ACC112 (cell line): ENCODE data around the gene DIAPH1.

Experiments used
- H2AFZ ChIP-seq: fragments of 200-600 bp; sonication (generic); one replicate; pipeline ENCODE4 v1.6.0; 2017; ENCODE audit warnings: antibody characterized with exemption, low read length; ENCODE audit not compliant: unreplicated experiment
- H3K27ac ChIP-seq: fragments of 200-600 bp; sonication (generic); 2 replicates; pipeline ENCODE4 v1.5.1; 2014; ENCODE audit warnings: low read depth, mild to moderate bottlenecking, antibody characterized with exemption, low read length, moderate library complexity
- H3K27me3 ChIP-seq: fragments of 200-600 bp; sonication (generic); 2 replicates; pipeline ENCODE4 v1.6.1; 2014; ENCODE audit warnings: mild to moderate bottlenecking, antibody characterized with exemption, low read length, moderate library complexity, mixed read lengths; ENCODE audit not compliant: insufficient read depth
- H3K36me3 ChIP-seq: fragments of 200-600 bp; sonication (generic); 2 replicates; pipeline ENCODE4 v1.6.1; 2016; ENCODE audit warnings: mild to moderate bottlenecking, antibody characterized with exemption, low read length, moderate library complexity, mixed read lengths; ENCODE audit not compliant: insufficient read depth
- H3K4me1 ChIP-seq: fragments of 200-600 bp; sonication (generic); one replicate; pipeline ENCODE4 v1.6.1; 2016; ENCODE audit warnings: low read length, mixed read lengths; ENCODE audit not compliant: insufficient read depth, unreplicated experiment, control insufficient read depth
- H3K4me3 ChIP-seq: fragments of 200-600 bp; sonication (generic); 2 replicates; pipeline ENCODE4 v1.5.1; 2014; ENCODE audit warnings: mild to moderate bottlenecking, low read depth, low read length
- H3K79me2 ChIP-seq: fragments of 200-600 bp; sonication (generic); one replicate; pipeline ENCODE4 v1.6.0; 2016; ENCODE audit warnings: low read length; ENCODE audit not compliant: control insufficient read depth, unreplicated experiment, insufficient read depth

DIAPH1 gene

DNA sequence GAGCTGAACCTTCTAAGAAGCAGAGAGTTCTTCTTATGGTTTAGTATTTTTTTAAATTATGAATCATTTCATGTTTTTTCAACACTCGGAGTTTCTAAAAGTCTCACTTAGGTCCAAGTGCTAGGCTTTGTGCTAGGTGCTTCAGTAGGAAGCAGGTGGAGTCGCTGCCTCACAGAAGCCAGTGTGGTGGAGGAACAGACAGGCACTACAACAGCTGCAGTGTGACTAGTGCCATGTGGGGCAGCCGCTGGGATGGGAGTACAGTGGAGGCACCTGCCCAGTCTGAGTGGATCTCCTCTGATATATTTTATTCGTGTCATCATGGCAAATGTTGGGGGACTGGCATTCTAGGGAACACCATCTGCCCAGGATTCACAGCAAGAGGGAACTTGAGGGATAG lies 114.6 kb downstream of the DIAPH1 start:
- Histone ChIP-seq H2AFZ (no peak overlapping the region), H3K79me2 (no peaks in the 10 kb centered on the region), H3K4me3 (no peak overlapping the region), H3K27ac (no peak overlapping the region), H3K36me3 (no peaks in the 10 kb centered on the region), H3K27me3 (no peaks in the 10 kb centered on the region), H3K4me1 (peaks cover 19% of the 10 kb centered on the region)

- Histone ChIP-seq H3K27ac (no peak overlapping the region), H3K79me2 (no peaks in the 10 kb centered on the region), H3K4me3 (no peak overlapping the region), H2AFZ (no peak overlapping the region), H3K4me1 (peaks cover 18% of the 10 kb centered on the region), H3K27me3 (no peaks in the 10 kb centered on the region), H3K36me3 (no peaks in the 10 kb centered on the region)
Measured at GRCh38 chr5:141503681-141504080, 115.1 kb downstream of the DIAPH1 start.

DNA sequence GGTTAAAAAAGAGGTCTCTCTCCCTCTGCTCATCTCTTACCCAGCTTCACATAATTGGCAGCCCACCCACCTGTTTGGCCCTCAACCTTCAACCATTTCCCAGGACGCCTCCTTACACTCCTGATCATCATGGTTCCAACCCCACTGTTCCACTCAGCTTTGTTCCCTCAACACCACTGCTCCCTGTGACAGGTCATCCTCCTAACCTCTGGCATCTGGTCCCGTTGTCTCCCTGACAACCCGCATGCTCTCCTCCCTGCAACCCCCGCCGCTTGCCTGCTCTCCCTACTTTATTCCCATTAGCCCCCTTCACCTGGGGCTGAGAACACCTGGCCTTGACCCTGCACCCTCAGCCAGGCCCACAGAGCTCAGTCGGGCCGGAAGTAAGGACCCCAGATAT lies 117.0 kb downstream of the DIAPH1 start:
- Histone ChIP-seq H3K79me2 (no peaks in the 10 kb centered on the region), H3K27me3 (no peaks in the 10 kb centered on the region), H3K27ac (no peak overlapping the region), H2AFZ (no peak overlapping the region), H3K4me3 (no peak overlapping the region), H3K4me1 (no peaks in the 10 kb centered on the region), H3K36me3 (no peaks in the 10 kb centered on the region)

DNA sequence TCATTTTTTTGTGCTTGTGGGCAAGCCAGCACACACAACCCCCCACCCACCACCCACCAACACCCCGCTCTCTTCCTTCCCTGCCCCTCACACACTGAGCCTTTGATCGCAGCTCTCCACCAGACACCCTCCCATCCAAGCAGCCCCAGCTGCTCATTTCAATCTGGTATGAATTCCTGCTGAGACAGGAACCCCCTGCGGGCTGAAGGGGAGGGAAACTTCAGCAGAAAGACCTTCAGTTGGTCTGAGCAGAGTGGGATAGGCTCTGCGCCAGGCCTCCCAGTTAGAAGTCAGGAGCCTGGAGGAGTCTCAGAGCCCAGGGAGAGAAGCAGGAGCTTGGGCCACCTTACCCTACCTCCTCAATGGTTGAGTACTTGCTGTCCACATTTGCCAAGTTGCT lies 122.8 kb downstream of the DIAPH1 start:
- no peaks in the 10 kb centered on the region for H3K36me3 ChIP-seq
- H3K4me3 ChIP-seq = no peak overlapping the region
- H3K27ac ChIP-seq = no peak overlapping the region

GRCh38 chr5:141495453-141495811 lies 123.4 kb downstream of the DIAPH1 start:
- Histone ChIP-seq H3K27ac (no peak overlapping the region), H3K79me2 (no peaks in the 10 kb centered on the region)

More for the DNA sequence above, 122.8 kb downstream of the DIAPH1 start:
- Histone ChIP-seq H3K27me3 (no peaks in the 10 kb centered on the region), H2AFZ (no peak overlapping the region), H3K79me2 (no peaks in the 10 kb centered on the region), H3K4me1 (no peaks in the 10 kb centered on the region)

GRCh38 chr5:141494761-141495452 lies 123.9 kb downstream of the DIAPH1 start:
- no peaks in the 10 kb centered on the region for H3K36me3 ChIP-seq
- no peak overlapping the region for H2AFZ ChIP-seq
- H3K27ac ChIP-seq = no peak overlapping the region
- no peaks in the 10 kb centered on the region for H3K79me2 ChIP-seq
- H3K4me1 ChIP-seq = peaks cover under 1% of the 10 kb centered on the region
- no peak overlapping the region for H3K4me3 ChIP-seq
- H3K27me3 ChIP-seq = no peaks in the 10 kb centered on the region

More at GRCh38 chr5:141495453-141495811, 123.4 kb downstream of the DIAPH1 start:
- Histone ChIP-seq H2AFZ (no peak overlapping the region), H3K4me3 (no peak overlapping the region), H3K4me1 (no peaks in the 10 kb centered on the region), H3K27me3 (no peaks in the 10 kb centered on the region), H3K36me3 (no peaks in the 10 kb centered on the region)

DNA sequence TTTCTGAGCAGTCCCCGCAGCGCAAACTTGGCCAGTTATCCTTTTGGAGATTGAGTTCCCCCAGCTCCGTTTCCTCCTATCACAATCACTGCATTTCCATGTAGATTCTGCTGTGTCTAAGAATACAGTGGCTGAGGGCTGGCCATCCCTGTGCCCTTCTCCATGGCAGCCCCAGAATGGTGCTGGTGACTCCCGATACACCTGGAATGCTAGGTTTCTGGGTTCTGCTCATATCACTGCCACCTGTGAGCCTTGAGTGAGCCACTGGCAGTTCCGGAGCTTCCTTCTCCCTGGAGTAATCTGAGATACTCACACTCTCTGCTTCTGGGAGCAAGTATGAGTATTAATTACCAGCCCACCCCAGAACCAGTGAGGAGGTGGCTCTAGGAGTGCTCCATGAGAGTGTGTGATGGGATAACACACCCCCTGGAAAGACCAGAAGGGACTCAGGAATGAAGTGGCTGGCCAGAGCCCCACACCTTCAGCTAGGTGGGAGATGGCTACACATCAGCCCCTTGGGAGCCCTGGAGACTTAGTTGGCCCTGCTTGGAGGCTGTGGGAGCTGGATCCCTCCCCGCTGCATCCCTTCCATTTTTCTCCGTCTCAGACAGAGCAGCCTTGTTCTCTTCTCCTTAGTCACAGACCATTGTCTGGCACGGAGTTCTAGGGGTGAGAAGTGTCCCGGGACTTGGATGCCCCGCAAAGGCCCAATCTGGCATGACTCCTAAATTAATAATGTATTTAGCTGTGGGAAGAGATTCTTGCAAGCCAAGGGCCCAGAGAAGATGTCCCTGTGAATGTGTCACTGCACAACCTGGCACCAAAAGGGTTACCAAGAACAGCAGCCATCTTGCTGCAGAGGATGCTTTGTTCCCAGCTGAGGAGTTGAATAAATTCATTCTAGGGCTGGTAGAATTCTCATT lies 125.0 kb downstream of the DIAPH1 start:
- H3K27ac ChIP-seq = no peak overlapping the region
- H3K36me3 ChIP-seq = no peaks in the 10 kb centered on the region
- H3K27me3 ChIP-seq = no peaks in the 10 kb centered on the region

DNA sequence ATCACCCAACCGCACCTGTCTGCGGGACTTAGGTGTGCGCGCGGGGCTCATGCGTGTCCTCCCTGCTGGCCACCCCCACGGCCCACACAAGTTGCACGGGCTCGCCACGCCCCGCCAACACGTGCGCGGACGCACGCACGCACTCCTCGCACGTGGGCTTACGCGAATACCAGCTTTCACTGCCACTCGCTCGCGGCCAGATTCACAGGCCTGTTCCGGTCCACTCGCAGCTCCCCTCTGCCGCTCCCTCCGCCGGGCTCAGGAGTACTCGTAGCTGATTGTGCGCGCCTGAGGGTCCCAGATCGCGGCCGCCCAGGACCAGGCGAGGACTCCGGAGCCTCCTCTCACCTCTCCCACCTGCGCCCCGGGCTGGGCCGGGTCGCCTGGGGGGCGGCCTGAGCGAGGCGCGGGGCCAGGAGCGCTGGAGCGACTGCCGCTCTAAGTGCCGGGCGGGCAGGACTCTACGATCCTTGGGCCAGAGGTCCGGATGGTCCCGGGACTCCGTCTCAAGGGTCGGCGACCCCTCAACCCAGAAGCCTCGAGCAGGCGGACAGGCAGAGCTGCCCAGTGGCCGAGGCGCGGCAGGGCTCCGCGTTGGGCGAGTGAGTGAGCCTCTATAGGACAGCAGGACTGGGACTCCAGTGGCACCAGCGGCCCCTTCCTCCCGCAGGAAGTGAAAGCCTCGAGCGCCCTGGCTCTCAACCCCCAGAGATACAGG lies 126.5 kb downstream of the DIAPH1 start:
- Histone ChIP-seq H3K27me3 (no peaks in the 10 kb centered on the region), H3K4me3 (no peak overlapping the region), H3K4me1 (peaks cover 20% of the 10 kb centered on the region), H2AFZ (no peak overlapping the region), H3K27ac (no peak overlapping the region), H3K36me3 (no peaks in the 10 kb centered on the region), H3K79me2 (no peaks in the 10 kb centered on the region)

More for the DNA sequence above, 125.0 kb downstream of the DIAPH1 start:
- Histone ChIP-seq H3K79me2 (no peaks in the 10 kb centered on the region), H3K4me1 (peaks cover 12% of the 10 kb centered on the region), H3K4me3 (no peak overlapping the region), H2AFZ (no peak overlapping the region)

- peaks cover 20% of the 10 kb centered on the region for H3K4me1 ChIP-seq
- H2AFZ ChIP-seq = no peak overlapping the region
- H3K36me3 ChIP-seq = no peaks in the 10 kb centered on the region
- H3K4me3 ChIP-seq = no peak overlapping the region
- H3K79me2 ChIP-seq = no peaks in the 10 kb centered on the region
- no peaks in the 10 kb centered on the region for H3K27me3 ChIP-seq
- no peak overlapping the region for H3K27ac ChIP-seq
Measured at GRCh38 chr5:141491323-141492167, 127.3 kb downstream of the DIAPH1 start.

- Histone ChIP-seq H3K4me3 (no peak overlapping the region), H3K27me3 (no peaks in the 10 kb centered on the region), H3K4me1 (peaks cover 20% of the 10 kb centered on the region), H2AFZ (no peak overlapping the region), H3K36me3 (no peaks in the 10 kb centered on the region), H3K27ac (no peak overlapping the region), H3K79me2 (no peaks in the 10 kb centered on the region)
Measured at GRCh38 chr5:141490771-141491170, 128.0 kb downstream of the DIAPH1 start.
